ENCODE data around the gene EIF3M. TPM values are rescaled to one million over a fixed set of nuclear protein-coding genes. Genes with fewer than 3 reads are reported as not detected.

The EIF3M gene
- total and polyA plus RNA-seq, 2 of the 8 experiments (the other 6 are each of a cell fraction or from before 2014, with no cell fraction given): 302 to 444 TPM

DNA sequence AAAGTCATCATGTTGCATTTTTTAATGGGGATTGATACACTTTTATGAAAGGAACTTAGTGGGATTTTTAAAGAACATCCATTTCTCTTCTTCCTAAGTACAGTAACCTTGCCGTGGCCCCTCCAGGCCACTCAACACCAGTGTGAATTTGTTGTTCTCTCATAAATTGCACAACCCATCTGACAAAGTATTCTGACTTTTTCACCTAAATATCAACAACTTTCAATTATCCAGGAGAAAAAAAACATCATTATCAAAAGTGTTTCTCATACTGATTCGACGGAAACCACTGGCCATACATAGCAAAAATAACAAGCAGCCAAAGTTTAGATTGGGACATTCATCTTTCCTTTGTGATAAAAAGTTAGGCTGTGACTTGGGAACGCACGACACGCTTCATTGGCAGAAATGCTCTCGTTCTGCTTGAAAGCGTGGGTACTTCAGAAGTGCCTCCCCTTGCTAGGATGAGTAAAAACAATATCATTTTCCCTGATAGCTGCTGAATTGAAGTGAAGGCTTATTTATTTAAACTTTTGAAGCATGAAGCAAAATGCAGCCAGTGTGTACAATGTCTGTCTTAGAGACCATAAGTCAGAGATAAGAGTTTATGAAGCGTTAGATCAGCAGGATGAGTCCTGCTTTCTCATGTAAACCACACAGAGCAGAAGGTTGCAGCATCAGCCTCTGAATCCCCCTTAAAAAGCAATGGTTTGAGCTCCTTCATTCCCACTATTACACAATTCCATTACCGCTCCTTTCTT lies 20.6 kb upstream of the EIF3M start (continued):
- no peak for TF ChIP-seq RFX5 (IDR thresholded peaks at IDR 0.05; ENCODE audit: borderline replicate concordance, low read depth, low read length)
- TF ChIP-seq, protein P1, sequence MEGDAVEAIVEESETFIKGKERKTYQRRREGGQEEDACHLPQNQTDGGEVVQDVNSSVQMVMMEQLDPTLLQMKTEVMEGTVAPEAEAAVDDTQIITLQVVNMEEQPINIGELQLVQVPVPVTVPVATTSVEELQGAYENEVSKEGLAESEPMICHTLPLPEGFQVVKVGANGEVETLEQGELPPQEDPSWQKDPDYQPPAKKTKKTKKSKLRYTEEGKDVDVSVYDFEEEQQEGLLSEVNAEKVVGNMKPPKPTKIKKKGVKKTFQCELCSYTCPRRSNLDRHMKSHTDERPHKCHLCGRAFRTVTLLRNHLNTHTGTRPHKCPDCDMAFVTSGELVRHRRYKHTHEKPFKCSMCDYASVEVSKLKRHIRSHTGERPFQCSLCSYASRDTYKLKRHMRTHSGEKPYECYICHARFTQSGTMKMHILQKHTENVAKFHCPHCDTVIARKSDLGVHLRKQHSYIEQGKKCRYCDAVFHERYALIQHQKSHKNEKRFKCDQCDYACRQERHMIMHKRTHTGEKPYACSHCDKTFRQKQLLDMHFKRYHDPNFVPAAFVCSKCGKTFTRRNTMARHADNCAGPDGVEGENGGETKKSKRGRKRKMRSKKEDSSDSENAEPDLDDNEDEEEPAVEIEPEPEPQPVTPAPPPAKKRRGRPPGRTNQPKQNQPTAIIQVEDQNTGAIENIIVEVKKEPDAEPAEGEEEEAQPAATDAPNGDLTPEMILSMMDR (IDR thresholded peaks at IDR 0.05; ENCODE audit: control extremely low read depth in 1 of 3, insufficient read depth in 1 of 3, low read depth in 1 of 3, low read length in 3 of 3): no peak
- no peak for TF ChIP-seq MAFK (IDR thresholded peaks at IDR 0.05; ENCODE audit: low read depth, low read length)
- TF ChIP-seq SIN3A (conservative IDR thresholded peaks at IDR 0.05 in 1 of 2, IDR thresholded peaks at IDR 0.05 in 1 of 2; ENCODE audit: low read depth in 1 of 2, low read length in 2 of 2): no peak
- no peak for TF ChIP-seq SUZ12 (IDR thresholded peaks at IDR 0.05; ENCODE audit: low read length)

Measured in H1 (cell line).